ENCODE results near the gene CENPW. TPM values are rescaled to one million over a fixed set of nuclear protein-coding genes. Genes with fewer than 3 reads are reported as not detected.

Gene CENPW
- total RNA-seq, result 8.5 and 10.8 TPM in 2 replicates
- 26.1 and 69.8 TPM in 2 replicates for polyA plus RNA-seq

DNA sequence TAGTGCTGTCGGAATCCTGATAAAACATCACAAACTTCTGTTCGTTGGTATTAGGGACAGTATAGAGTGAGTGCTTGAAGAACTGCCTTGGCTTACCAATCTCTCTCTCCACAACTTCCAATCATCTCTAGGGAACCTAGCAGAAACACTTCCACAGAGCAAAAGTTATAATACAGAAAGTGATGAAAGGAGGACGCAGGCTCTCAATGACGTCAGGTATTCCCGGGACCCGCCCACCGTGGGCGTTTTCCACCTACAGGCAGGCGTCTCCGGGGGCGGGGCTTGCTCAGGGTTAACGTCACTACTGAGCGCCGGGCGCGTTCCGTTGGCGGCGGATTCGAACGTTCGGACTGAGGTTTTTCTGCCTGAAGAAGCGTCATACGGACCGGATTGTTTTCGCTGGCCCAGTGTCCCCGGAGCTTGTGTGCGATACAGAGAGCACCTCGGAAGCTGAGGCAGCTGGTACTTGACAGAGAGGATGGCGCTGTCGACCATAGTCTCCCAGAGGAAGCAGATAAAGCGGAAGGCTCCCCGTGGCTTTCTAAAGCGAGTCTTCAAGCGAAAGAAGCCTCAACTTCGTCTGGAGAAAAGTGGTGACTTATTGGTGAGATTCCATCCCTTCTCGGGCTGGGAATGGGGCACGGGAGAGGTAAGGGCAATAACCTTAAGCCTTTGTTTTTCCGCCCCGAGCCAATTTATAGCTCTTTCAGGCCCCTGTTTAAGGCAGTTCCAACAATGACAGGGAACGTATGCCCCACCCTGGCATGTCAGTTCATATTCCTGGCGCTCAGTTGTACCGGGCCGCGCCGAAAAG lies at the start of gene CENPW:
TSS of gene CENPW (plus strand) at position 320 of the 814 bp plus-strand sequence. CDS start at position 479, 159 bp downstream.
- peak within 1 kb of the TSS; percentile 73 for H3K4me3 ChIP-seq
- H3K27me3 ChIP-seq, result no peaks in the 10 kb centered on the region
- H3K27ac ChIP-seq, result no peak within 1 kb of the TSS
- H3K36me3 ChIP-seq, result no peaks in the 10 kb centered on the region
- TF ChIP-seq, protein P1, sequence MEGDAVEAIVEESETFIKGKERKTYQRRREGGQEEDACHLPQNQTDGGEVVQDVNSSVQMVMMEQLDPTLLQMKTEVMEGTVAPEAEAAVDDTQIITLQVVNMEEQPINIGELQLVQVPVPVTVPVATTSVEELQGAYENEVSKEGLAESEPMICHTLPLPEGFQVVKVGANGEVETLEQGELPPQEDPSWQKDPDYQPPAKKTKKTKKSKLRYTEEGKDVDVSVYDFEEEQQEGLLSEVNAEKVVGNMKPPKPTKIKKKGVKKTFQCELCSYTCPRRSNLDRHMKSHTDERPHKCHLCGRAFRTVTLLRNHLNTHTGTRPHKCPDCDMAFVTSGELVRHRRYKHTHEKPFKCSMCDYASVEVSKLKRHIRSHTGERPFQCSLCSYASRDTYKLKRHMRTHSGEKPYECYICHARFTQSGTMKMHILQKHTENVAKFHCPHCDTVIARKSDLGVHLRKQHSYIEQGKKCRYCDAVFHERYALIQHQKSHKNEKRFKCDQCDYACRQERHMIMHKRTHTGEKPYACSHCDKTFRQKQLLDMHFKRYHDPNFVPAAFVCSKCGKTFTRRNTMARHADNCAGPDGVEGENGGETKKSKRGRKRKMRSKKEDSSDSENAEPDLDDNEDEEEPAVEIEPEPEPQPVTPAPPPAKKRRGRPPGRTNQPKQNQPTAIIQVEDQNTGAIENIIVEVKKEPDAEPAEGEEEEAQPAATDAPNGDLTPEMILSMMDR (IDR thresholded peaks at IDR 0.05; ENCODE audit: low read depth, low read length), result no peak
- peak; percentile 89 to 91 for DNase-seq (ENCODE audit: low read depth in 1 of 2, low spot score in 1 of 2)
- no peaks in the 10 kb centered on the region for H3K9me3 ChIP-seq (ENCODE audit: low read depth)
- H3K4me1 ChIP-seq (ENCODE audit: low read depth), result no peaks in the 10 kb centered on the region

- H3K27ac ChIP-seq, result no peak overlapping the region
- no peak overlapping the region for H3K4me3 ChIP-seq
- DNase-seq (ENCODE audit: low read depth in 1 of 2, low spot score in 1 of 2), result no peak
- H3K27me3 ChIP-seq, result no peaks in the 10 kb centered on the region
- H3K9me3 ChIP-seq (ENCODE audit: low read depth), result no peaks in the 10 kb centered on the region
- H3K36me3 ChIP-seq, result no peaks in the 10 kb centered on the region
- TF ChIP-seq, protein P1 (IDR thresholded peaks at IDR 0.05; ENCODE audit: low read depth, low read length), result no peak
- no peaks in the 10 kb centered on the region for H3K4me1 ChIP-seq (ENCODE audit: low read depth)
Observed at GRCh38 chr6:126293891-126294524, 45.9 kb upstream of the CENPW start.

DNA sequence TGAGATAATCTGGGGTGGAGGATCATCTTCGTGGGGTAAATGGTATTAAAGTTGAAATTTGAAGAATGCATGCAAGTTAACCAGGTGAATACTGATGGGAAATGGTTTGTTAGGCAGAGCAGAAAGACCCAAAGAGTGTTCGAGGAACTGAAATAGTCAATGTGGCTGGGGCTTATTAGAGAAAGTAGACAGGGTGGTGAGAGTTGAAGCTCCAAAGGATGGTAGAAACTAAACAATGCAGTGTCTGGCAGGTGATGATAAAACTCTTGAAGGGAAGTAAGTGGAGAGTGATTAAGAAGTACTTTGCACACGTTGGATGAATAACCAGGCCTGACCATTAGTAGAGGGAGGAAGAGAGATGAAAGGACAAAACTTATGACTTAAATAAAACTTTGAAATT lies 39.8 kb upstream of the CENPW start:
- Histone ChIP-seq H3K27ac (no peak overlapping the region), H3K9me3 (ENCODE audit: low read depth) (no peaks in the 10 kb centered on the region), H3K36me3 (no peaks in the 10 kb centered on the region), H3K27me3 (peaks cover 12% of the 10 kb centered on the region), H3K4me3 (no peak overlapping the region), H3K4me1 (ENCODE audit: low read depth) (no peaks in the 10 kb centered on the region)
- TF ChIP-seq, protein P1 (IDR thresholded peaks at IDR 0.05; ENCODE audit: low read depth, low read length), result no peak
- DNase-seq (ENCODE audit: low read depth in 1 of 2, low spot score in 1 of 2), result peak in 1 of 2 donors; percentile 8

- Histone ChIP-seq H3K27me3 (peaks cover 12% of the 10 kb centered on the region), H3K4me3 (no peak overlapping the region), H3K27ac (no peak overlapping the region), H3K36me3 (no peaks in the 10 kb centered on the region), H3K4me1 (ENCODE audit: low read depth) (no peaks in the 10 kb centered on the region), H3K9me3 (ENCODE audit: low read depth) (no peaks in the 10 kb centered on the region)
- DNase-seq (ENCODE audit: low read depth in 1 of 2, low spot score in 1 of 2), result no peak
- TF ChIP-seq, protein P1 (IDR thresholded peaks at IDR 0.05; ENCODE audit: low read depth, low read length), result no peak
Observed at GRCh38 chr6:126300735-126301134, 39.2 kb upstream of the CENPW start.

GRCh38 chr6:126302191-126302590 lies 37.7 kb upstream of the CENPW start:
- Histone ChIP-seq H3K9me3 (ENCODE audit: low read depth) (no peaks in the 10 kb centered on the region), H3K27me3 (peaks cover 12% of the 10 kb centered on the region), H3K4me1 (ENCODE audit: low read depth) (no peaks in the 10 kb centered on the region), H3K4me3 (no peak overlapping the region), H3K27ac (no peak overlapping the region), H3K36me3 (no peaks in the 10 kb centered on the region)
- DNase-seq (ENCODE audit: low read depth in 1 of 2, low spot score in 1 of 2), result no peak
- TF ChIP-seq, protein P1 (IDR thresholded peaks at IDR 0.05; ENCODE audit: low read depth, low read length), result no peak

Measured in cardiac muscle cell (in vitro differentiated cells and primary cell).